ENCODE results near the gene NSD1. TPM values are rescaled to one million over a fixed set of nuclear protein-coding genes. Genes with fewer than 3 reads are reported as not detected.

NSD1 gene
- total RNA-seq, 2 experiments from 2014 or later, result 50.2 to 51.7 TPM

DNA sequence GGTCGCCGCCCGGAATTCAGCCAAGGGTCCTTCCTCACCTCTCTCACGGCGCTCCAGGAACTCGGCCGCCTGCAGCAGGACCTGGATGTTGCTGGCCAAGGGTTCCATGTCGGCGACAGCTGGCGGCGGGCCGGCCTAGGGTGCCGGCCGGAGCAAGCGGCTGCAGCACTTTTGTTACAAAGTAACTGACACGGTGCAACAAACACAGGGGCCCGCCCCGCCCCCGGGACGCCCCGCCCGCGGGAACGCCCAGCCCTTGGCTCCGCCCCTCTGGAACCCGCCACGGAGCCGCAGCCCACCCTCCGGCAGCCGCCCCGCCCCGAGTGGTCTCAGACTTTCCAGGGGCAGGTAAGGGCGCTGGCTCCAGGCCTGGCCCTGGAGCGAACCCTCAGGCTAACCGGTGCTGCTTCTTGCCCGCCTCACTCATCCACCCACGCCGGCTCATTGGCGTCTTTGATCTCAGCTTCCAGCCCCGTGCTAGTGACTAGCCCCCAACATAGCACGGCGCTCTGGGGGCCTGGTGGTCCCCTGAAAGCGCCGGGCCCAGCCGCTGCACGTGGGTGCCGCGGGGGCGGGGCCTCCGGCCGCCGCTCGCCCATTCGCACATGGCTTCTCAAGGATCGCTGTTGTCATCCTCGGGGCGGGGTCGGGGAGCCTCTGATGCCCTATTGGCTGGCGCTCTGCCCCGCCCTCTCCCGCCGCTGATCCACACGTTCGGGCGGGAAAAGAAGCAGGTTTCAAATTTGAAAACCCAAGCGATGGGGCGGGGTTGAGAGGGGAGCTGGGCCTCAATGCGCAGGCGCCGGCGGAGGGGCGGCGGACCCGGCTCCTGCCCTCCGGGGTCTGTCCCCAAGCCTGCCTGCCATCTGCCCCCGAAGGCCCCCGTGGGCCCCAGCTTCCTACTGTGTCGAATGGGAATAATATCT is 178.4 kb downstream of the NSD1 start, which contains the start of gene MXD3:
Gene MXD3, minus strand, starts transcription at position 176 of the 926 bp plus-strand sequence. Its CDS starts 68 bp downstream, at position 108.
- Mint-ChIP-seq H3K36me3 (ENCODE audit: low read depth) (peaks cover 6% of the 10 kb centered on the region), H3K4me3 (peak within 1 kb of the TSS; percentile 97), H3K4me1 (ENCODE audit: low read depth) (peaks cover 20% of the 10 kb centered on the region), H3K27ac (peak within 1 kb of the TSS; percentile 82), H3K27me3 (ENCODE audit: low read depth) (peaks cover 3% of the 10 kb centered on the region), H3K9me3 (no peaks in the 10 kb centered on the region)
- CTCF ChIA-PET, result interaction anchor here (0.7 to 2.4 kb wide), 15 partner anchors 24 to 292 kb away, joined by 3 to 21 read pairs (median 5); no protein-coding TSS in a partner anchor
- DNase-seq, result peak; percentile 99
- intact Hi-C loops (cut with micrococcal nuclease), result loop anchor here (1.0 to 10.0 kb wide), 9 partner anchors 9 to 775 kb away; partner anchors contain the start of genes GRK6, LMAN2, PDLIM7 and PRELID1

DNA sequence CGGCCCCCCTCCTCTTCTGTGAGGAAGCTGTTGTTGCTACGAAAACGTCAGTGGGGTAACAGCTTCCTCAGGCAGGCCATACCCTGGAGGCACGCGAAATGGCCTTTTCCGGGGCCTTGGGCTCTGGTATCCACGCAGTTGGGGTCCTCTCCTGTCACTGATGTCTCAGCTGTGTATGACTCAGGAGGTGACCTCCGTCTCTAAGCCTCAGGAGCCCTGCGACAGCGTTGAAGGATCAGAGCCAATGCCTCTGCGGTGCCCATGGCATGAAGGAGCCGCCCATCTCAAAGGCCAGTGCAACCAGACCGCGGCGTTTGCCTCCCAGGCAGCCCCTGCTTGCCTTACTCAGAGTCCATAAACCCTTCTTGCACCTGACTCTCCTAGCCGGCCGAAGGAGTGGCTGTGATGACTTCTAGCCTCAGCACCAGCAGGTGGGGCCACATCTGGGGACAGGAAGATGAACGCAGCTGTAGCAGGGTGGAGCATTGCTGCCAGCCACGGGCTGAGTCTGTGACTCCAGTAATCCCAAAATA is 179.1 kb downstream of the NSD1 start:
- DNase-seq, result peak; percentile 85
- H3K27ac Mint-ChIP-seq, result peak overlapping the region; percentile 82
- intact Hi-C loops (cut with micrococcal nuclease), result loop anchor here (1.0 to 10.0 kb wide), 9 partner anchors 9 to 775 kb away; partner anchors contain the start of genes GRK6, LMAN2, PDLIM7 and PRELID1
- peak overlapping the region; percentile 97 for H3K4me3 Mint-ChIP-seq
- peaks cover 19% of the 10 kb centered on the region for H3K4me1 Mint-ChIP-seq (ENCODE audit: low read depth)
- H3K27me3 Mint-ChIP-seq (ENCODE audit: low read depth), result peaks cover 3% of the 10 kb centered on the region
- H3K36me3 Mint-ChIP-seq (ENCODE audit: low read depth), result peaks cover 6% of the 10 kb centered on the region
- CTCF ChIA-PET, result interaction anchor here (0.6 to 2.4 kb wide), 16 partner anchors 23 to 293 kb away, joined by 3 to 21 read pairs (median 5); no protein-coding TSS in a partner anchor
- no peaks in the 10 kb centered on the region for H3K9me3 Mint-ChIP-seq

DNA sequence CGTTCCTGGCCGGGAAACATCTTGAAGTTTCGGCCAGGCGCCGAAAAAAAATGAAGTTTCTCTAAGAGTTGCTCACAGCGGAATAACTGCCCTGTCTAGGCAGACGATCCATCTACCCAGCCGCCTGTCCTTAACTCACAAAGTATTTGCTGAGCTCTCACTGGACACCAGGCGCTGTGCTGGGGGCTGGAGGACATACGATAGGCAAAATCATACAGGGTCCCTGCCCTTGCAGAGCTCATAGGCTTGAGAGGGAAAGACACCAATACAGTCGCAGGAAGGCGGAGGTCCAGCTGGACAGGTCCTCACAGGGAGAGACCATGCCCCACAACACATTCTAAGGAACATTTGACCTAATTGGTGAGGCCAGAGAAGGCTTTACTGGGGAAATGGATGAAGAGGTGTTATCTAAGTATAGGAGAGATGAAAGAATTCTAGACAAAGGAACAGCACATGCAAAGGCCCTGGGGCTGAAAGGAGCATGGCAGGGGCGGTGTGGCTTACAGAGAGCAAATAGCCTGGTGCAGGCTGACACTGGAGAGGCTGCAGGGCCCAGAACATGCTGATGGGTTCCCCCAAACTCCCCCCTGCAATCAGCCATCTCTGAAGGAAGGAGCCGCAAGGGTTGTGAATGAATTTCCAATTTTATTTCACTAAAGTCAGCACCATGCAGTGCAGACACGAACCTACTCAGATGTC is 180.1 kb downstream of the NSD1 start:
- H3K9me3 Mint-ChIP-seq, result no peaks in the 10 kb centered on the region
- no peak for DNase-seq
- H3K4me1 Mint-ChIP-seq (ENCODE audit: low read depth), result peaks cover 25% of the 10 kb centered on the region
- intact Hi-C loops (cut with micrococcal nuclease), result loop anchor here (2.0 to 10.0 kb wide), 5 partner anchors 37 to 776 kb away; partner anchors contain the start of genes LMAN2, RNF44 and TSPAN17
- peak overlapping the region; percentile 97 for H3K4me3 Mint-ChIP-seq
- CTCF ChIA-PET, result interaction anchor here (0.6 to 2.4 kb wide), 14 partner anchors 57 to 294 kb away, joined by 3 to 21 read pairs (median 4); no protein-coding TSS in a partner anchor
- peaks cover 6% of the 10 kb centered on the region for H3K36me3 Mint-ChIP-seq (ENCODE audit: low read depth)
- H3K27ac Mint-ChIP-seq, result no peak overlapping the region
- peaks cover 3% of the 10 kb centered on the region for H3K27me3 Mint-ChIP-seq (ENCODE audit: low read depth)

DNA sequence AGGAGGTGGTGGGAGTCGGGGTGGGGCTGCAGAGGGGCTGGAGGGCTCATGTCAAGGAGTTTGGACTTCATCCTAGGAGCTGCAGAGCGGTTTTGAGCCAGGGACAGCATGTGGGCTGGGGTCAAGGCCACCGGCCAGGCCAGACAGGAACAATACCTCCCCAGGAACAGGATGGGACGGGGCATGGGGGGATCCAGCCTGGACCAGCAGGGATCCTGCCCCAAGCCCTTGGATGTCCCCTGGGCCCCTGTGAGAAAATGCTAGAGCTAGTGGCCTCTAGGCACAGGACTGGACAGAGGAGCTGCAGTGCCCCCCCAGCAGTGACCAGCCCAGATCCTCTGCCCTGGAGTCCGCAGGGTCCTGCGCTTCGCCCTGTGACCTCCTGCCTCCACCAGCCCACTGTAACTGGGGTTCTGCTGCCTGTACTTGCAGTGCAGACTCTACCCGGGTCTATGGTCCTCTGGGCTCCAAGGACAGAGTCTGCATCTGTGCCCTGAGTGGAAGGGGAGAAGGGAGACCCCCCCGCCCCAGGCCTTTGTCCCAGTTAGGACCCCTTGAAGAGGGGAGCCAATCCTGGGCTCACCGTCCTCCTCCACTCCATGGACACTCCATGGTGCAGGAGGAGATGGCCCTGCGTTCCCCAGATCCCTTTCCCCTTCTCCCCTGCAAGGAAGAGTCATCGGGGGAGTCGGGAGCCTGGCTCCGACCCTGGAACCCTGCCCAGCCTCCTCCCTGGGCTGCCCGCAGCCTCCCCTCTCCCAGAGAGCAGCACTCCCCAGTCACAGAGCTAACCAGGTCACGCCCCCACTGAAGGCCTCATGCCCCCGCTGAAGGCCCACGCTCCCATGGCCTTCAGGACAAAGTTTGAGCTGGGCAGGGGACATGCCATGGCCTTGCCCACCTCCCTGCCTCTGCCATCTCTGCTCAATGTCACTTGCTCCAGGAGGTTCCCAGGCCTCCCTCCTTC is 181.1 kb downstream of the NSD1 start:
- DNase-seq, result no peak
- H3K9me3 Mint-ChIP-seq, result peaks cover 2% of the 10 kb centered on the region
- CTCF ChIA-PET, result interaction anchor here (1.1 to 1.5 kb wide), 3 partner anchors 101 to 186 kb away, joined by 3 read pairs; no protein-coding TSS in a partner anchor
- peaks cover 24% of the 10 kb centered on the region for H3K4me1 Mint-ChIP-seq (ENCODE audit: low read depth)
- intact Hi-C loops (cut with micrococcal nuclease), result loop anchor here (5.0 to 10.0 kb wide), 2 partner anchors 670 to 777 kb away; partner anchors contain the start of genes RNF44 and TSPAN17
- H3K36me3 Mint-ChIP-seq (ENCODE audit: low read depth), result peaks cover 9% of the 10 kb centered on the region
- peaks cover 3% of the 10 kb centered on the region for H3K27me3 Mint-ChIP-seq (ENCODE audit: low read depth)
- H3K27ac Mint-ChIP-seq, result no peak overlapping the region
- H3K4me3 Mint-ChIP-seq, result no peak overlapping the region

DNA sequence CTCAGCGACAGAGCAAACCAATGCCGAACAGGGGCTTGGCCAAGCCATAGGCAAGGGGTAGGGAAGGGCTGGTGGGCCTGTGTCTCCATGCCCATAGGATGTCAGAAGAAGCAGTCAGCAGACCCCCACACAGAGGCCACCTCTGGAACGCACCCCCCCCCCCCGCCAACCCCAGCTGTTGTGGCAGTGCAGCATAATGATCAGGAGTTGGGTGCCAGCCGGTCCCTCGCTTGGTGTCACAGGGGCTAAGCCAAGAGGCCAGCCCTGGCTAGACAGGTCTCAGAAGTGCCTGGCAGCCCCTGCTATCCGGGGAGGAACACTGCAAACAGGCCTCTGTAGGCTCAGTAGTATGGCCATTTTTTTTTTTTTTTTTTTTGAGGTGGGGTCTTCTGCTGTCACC is 181.8 kb downstream of the NSD1 start:
- intact Hi-C loops (cut with micrococcal nuclease), result loop anchor here (10.0 kb wide), 1 partner anchor 671 kb away; the partner anchor contains the start of gene TSPAN17
- peaks cover 6% of the 10 kb centered on the region for H3K36me3 Mint-ChIP-seq (ENCODE audit: low read depth)
- H3K4me1 Mint-ChIP-seq (ENCODE audit: low read depth), result peaks cover 28% of the 10 kb centered on the region

DNA sequence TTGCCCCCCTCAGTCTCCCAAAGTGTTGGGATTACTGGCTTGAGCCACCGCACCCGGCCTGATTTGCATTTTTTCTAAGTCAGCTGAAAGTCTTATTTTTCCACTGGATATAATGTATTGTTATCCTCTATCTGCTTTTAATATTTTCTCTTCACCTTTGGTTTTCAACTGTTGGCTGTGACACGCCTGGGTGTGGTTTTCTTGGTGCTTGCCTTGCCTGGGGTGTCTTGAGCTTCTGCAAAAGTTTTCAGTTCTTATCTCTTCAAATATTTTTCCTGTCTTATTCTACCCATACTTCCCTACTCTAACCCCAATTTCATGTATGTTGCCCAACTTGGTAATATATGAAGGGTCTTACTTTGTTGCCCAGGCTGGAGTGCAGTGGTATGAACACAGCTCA is 182.4 kb downstream of the NSD1 start:
- Mint-ChIP-seq H3K9me3 (peaks cover 2% of the 10 kb centered on the region), H3K4me1 (ENCODE audit: low read depth) (peaks cover 23% of the 10 kb centered on the region), H3K4me3 (no peak overlapping the region), H3K27me3 (ENCODE audit: low read depth) (peaks cover under 1% of the 10 kb centered on the region), H3K27ac (no peak overlapping the region), H3K36me3 (ENCODE audit: low read depth) (peaks cover 4% of the 10 kb centered on the region)
- CTCF ChIA-PET, result interaction anchor here (0.9 to 5.3 kb wide), 8 partner anchors 20 to 185 kb away, joined by 3 to 42 read pairs (median 4); partner anchors contain the start of gene RGS14
- no peak for DNase-seq
- intact Hi-C loops (cut with micrococcal nuclease), result loop anchor here (10.0 kb wide), 1 partner anchor 671 kb away; the partner anchor contains the start of gene TSPAN17

More for the DNA sequence above, 181.8 kb downstream of the NSD1 start:
- peaks cover 2% of the 10 kb centered on the region for H3K9me3 Mint-ChIP-seq
- no peak overlapping the region for H3K27ac Mint-ChIP-seq
- peaks cover 3% of the 10 kb centered on the region for H3K27me3 Mint-ChIP-seq (ENCODE audit: low read depth)
- no peak overlapping the region for H3K4me3 Mint-ChIP-seq
- CTCF ChIA-PET, result interaction anchor here (0.9 to 5.3 kb wide), 8 partner anchors 20 to 186 kb away, joined by 3 to 42 read pairs (median 4); partner anchors contain the start of gene RGS14
- DNase-seq, result no peak

DNA sequence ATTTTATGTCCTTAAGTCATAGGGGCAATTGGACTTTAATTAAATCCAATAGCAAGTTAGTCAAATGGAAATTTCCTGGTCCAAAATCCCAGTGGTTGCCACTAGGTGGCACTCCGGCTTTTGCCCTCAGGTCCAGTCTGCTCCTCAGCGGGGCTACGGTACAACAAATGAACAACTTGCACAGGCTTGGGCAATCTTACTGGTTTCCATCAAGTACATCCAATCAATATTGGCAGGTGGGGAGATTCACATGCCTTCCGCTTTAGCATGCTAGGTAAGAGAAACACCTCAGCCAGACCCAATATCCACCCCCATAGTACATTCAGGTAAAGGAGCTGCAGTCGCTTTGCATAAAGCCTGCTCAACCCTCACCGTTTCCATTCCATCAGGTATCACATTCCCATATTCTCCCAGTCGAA is 184.4 kb downstream of the NSD1 start:
- Mint-ChIP-seq H3K27me3 (ENCODE audit: low read depth) (no peaks in the 10 kb centered on the region), H3K36me3 (ENCODE audit: low read depth) (peaks cover 3% of the 10 kb centered on the region), H3K4me1 (ENCODE audit: low read depth) (peaks cover 19% of the 10 kb centered on the region), H3K4me3 (no peak overlapping the region), H3K9me3 (peaks cover 2% of the 10 kb centered on the region), H3K27ac (no peak overlapping the region)
- peak; percentile 90 for DNase-seq
- CTCF ChIA-PET, result interaction anchor here (0.6 to 5.3 kb wide), 25 partner anchors 8 to 208 kb away, joined by 3 to 42 read pairs (median 5); partner anchors contain the start of gene PDLIM7
- intact Hi-C loops (cut with micrococcal nuclease), result loop anchor here (1.0 to 10.0 kb wide), 5 partner anchors 64 to 673 kb away; partner anchors contain the start of gene TSPAN17

DNA sequence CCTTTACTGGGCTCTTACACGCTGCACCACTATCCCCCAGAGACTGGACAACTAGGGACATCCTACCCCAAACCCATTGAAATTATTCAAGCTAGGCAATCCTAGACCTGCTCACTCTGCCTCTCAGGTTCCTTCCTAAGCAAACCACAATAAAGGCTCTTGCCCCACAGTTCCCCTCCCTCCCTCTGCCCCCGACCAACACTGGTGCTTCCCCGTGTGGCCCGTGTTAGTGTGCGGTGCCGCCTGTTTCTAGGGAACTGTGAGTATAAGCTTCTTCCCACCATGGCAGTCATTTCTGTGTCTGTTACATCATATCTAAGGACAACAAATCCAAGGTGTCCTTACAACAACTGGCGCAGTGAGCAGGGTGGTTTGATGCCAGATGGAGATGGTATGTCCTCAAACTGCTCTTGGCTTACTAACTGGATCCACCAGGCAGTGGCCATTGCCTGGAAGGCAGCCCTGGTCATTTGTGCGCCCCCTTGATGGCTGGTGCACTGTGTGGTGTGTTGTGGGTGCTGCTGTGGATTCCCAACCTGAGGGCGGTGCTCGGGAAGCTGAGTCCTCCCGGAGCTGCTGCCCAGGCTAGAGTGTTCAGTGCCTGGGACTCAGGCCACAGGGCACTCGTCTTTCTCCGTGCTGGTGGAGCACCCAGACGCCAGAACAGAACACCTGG is 186.5 kb downstream of the NSD1 start:
- Mint-ChIP-seq H3K4me3 (no peak overlapping the region), H3K4me1 (ENCODE audit: low read depth) (peaks cover 16% of the 10 kb centered on the region), H3K9me3 (peaks cover 2% of the 10 kb centered on the region), H3K36me3 (ENCODE audit: low read depth) (peaks cover 3% of the 10 kb centered on the region), H3K27me3 (ENCODE audit: low read depth) (no peaks in the 10 kb centered on the region), H3K27ac (no peak overlapping the region)
- intact Hi-C loops (cut with micrococcal nuclease), result loop anchor here (2.0 to 10.0 kb wide), 2 partner anchors 181 to 675 kb away; partner anchors contain the start of gene TSPAN17
- CTCF ChIA-PET, result interaction anchor here (0.8 to 5.3 kb wide), 7 partner anchors 11 to 181 kb away, joined by 3 to 42 read pairs (median 4); no protein-coding TSS in a partner anchor
- peak; percentile 55 for DNase-seq

DNA sequence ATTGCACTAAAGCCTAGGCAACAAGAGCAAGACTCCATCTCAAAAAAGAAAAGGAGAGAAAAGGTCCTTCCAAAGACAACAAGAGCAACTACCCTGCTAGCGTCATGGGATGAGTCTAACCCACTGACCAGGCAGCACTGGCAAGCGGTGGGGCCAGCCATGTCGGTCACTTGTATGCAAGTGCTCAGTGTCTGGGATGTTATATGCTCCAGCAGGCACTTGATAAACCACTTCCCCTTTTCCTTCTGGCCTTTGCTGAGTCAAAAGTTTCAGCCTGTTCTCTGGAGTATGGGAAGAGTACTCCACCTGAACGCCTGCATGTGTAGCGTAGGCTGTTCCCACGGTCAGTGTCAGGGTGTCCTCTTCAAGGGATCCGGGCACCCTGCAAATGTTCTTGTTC is 187.3 kb downstream of the NSD1 start:
- CTCF ChIA-PET, result interaction anchor here (0.6 to 1.3 kb wide), 2 partner anchors 48 to 62 kb away, joined by 3 to 4 read pairs; no protein-coding TSS in a partner anchor
- peaks cover 3% of the 10 kb centered on the region for H3K36me3 Mint-ChIP-seq (ENCODE audit: low read depth)
- no peak for DNase-seq
- H3K9me3 Mint-ChIP-seq, result peaks cover 2% of the 10 kb centered on the region
- no peak overlapping the region for H3K27ac Mint-ChIP-seq
- no peak overlapping the region for H3K4me3 Mint-ChIP-seq
- H3K4me1 Mint-ChIP-seq (ENCODE audit: low read depth), result peaks cover 16% of the 10 kb centered on the region
- H3K27me3 Mint-ChIP-seq (ENCODE audit: low read depth), result no peaks in the 10 kb centered on the region
- intact Hi-C loops (cut with micrococcal nuclease), result no loop called here

DNA sequence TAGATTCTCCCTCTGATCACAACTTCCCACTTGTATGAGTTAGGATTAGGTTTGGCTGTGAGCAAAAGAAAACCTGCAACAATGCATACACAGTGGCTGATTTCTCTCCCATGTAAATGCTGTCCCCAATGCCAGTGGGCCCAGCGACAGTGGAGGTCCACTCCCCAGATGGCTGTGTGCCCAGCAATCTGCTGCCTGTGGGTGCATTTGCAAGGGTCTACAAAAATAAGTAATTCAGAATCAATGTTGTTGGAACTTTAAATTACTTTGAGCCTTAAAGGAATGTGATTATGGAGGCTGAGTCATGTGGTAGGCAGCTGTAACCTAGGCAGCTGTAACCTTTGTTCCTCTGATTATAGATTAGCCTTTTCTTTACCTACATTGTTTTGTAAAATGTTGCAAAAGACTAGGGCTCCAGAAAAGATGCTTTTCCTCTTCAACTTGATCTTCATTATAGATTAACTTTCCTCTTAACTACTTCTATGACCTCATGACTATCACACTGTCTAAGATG is 192.4 kb downstream of the NSD1 start:
- no peak for DNase-seq
- no peaks in the 10 kb centered on the region for H3K27me3 Mint-ChIP-seq (ENCODE audit: low read depth)
- peaks cover 2% of the 10 kb centered on the region for H3K4me1 Mint-ChIP-seq (ENCODE audit: low read depth)
- peaks cover 8% of the 10 kb centered on the region for H3K36me3 Mint-ChIP-seq (ENCODE audit: low read depth)
- no peaks in the 10 kb centered on the region for H3K9me3 Mint-ChIP-seq
- intact Hi-C loops (cut with micrococcal nuclease), result no loop called here
- no peak overlapping the region for H3K4me3 Mint-ChIP-seq
- H3K27ac Mint-ChIP-seq, result no peak overlapping the region
- CTCF ChIA-PET, result interaction anchor here (0.6 kb wide), 1 partner anchor 47 kb away, joined by 3 read pairs; no protein-coding TSS in a partner anchor
